GM21825 (cell line): ENCODE measurements around the gene PTPRM.

Source experiments
- ATAC-seq: cut with Tn5 transposase; IDR thresholded peaks from one replicate; pipeline ENCODE4 v1.9.1; 2021; ENCODE audit warnings: mild to moderate bottlenecking, moderate library complexity; ENCODE audit not compliant: unreplicated experiment

The PTPRM gene

DNA sequence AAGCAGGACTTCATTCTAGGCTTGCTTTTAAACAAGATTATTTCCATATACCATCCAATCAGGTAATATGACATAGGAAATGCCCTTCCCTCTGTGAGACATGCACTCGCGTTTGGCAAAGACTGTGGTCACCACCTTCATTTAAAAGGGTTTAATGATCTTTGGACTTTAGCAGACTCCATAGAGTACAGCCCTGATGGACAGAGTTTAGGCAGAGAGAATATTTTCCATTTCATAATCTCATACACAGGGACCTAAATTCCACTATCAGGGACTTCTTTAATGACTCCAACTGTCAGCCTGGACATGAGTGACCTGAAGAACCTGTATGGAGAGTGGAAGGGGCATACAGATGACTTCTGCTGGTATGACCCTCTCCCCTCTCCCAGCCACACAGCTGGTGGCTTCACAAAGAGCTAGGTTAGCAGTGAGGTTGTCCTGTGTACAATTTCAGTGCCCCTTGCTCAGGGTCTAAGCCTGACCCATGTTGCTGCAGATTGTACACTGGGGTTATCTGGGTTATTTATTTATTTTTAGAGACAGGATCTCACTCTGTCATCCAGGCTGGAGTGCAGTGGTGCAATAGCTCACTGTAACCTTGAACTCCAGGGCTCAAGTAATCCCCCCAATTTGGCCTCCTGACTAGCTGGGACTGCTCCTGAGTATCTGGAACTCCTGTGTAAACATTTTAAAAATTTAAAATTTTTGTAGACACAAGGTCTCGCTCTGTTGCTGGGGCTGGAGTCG, 59.2 kb downstream of the PTPRM start:
- no peak for ATAC-seq

DNA sequence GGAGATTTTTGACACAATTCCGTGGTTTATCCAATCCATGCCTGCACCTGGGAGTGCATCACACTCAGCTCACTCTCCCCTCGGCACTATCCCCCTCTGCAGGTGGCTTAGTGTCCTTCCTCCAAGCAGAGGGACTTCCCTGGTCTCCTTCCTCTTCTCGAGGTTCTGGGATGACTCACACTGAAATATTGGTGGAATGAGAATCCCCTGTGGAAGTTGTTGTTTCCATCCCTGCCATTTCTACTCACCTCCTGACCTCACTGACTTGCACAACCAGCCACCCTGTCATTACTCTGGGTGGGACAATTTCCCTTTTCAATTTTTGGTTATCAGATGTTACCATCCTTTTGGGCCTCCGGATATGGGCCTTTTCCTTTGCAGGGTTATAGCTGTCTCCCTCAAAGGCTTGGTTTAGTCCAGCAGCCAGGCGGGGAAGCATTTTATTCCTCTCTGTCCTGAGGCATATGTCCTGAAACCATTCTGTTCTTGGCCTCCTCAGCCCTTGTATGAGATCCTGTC, 59.9 kb downstream of the PTPRM start:
- no peak for ATAC-seq

DNA sequence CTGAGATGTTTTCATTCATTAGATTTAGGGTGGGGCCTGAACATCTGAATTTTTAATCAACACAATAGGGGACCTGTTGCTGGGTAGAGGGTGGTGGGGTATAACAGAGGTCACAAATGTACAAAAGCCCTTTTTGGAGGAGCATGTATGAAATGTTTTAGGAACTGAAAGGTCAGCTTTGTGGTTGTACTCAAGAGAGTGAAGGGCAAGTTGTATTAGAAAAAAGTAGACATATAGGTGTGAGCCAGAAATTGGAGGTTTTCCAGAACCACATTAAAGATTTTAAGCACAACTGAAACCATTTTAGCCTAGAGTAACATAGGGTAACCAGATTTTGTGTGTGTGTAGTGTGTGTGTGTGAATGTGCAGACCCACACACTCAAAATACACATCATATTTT, 62.3 kb downstream of the PTPRM start:
- no peak for ATAC-seq

- no peak for ATAC-seq
Measured at GRCh38 chr18:7630731-7631442, 63.8 kb downstream of the PTPRM start.

- no peak for ATAC-seq
Measured at GRCh38 chr18:7632152-7633098, 65.3 kb downstream of the PTPRM start.

DNA sequence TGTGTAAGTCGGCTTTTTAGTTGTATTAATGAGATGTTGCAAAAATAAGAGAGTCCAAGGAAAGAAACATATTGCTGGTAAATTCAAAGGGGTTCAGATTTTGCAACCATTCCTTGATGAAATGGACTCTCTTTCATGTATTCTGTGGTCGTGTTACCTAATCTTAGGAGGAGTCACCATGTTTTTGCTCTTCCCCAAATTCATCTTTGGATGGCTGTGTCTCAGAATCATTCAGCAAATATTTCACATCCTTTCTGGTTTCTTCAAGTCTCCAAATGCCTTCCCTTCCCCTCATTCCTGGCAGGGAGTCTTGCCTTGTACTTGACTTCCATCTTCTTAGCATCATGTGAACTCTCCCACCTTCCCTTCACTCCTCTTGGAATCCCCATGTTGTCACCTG, 66.1 kb downstream of the PTPRM start:
- ATAC-seq: no peak

DNA sequence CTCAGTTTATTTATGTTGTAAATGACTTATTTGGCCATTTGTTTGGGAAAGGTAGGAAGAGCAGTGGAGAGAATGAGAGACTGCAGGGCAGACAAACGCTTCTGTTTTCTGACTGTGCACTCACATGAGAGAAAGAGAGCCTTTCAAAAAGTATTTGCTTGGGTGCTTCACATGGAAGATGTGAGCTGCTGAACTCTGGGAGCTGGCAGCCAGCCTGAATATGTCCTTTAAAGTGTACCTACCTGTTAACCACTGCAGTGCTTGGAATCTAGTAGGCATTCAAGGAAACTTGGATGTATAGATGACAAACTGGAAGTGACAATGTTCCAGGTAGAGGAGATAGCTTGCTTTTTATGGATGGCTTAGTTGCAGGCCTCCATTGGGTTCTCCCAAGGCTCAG, 68.8 kb downstream of the PTPRM start:
- no peak for ATAC-seq

- no peak for ATAC-seq
Measured at GRCh38 chr18:7637269-7637668, 70.2 kb downstream of the PTPRM start.

- no peak for ATAC-seq
Measured at GRCh38 chr18:7638321-7638720, 71.2 kb downstream of the PTPRM start.

GRCh38 chr18:7641813-7642212, 74.7 kb downstream of the PTPRM start:
- ATAC-seq: no peak

DNA sequence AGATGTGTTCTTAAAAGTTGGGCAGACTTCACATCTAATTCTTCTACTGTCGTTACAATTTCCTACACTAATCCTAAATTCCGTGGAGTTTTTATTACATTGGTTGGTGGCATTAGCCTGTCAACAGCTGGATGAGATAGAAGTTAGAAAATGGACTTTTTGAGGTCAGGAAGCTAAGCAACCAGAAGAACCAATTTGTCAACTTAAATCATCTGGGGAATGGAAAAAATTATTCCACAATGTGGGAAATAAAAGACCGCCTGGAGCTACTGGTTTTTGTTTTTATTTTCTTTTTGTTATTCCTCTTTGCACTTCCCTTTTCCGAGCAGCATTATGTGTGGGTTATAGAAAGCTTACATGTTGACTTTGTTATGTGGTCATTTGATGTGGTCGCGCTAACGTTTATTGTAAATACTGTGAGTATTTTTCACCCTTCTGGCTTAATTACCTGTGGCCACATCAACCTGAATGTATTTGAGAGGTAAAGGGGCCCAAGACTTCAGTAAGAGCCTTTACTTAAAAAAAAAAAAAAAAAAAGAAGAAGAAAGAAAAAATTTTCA, 75.3 kb downstream of the PTPRM start:
- no peak for ATAC-seq

GRCh38 chr18:7645756-7646155, 78.6 kb downstream of the PTPRM start:
- no peak for ATAC-seq

DNA sequence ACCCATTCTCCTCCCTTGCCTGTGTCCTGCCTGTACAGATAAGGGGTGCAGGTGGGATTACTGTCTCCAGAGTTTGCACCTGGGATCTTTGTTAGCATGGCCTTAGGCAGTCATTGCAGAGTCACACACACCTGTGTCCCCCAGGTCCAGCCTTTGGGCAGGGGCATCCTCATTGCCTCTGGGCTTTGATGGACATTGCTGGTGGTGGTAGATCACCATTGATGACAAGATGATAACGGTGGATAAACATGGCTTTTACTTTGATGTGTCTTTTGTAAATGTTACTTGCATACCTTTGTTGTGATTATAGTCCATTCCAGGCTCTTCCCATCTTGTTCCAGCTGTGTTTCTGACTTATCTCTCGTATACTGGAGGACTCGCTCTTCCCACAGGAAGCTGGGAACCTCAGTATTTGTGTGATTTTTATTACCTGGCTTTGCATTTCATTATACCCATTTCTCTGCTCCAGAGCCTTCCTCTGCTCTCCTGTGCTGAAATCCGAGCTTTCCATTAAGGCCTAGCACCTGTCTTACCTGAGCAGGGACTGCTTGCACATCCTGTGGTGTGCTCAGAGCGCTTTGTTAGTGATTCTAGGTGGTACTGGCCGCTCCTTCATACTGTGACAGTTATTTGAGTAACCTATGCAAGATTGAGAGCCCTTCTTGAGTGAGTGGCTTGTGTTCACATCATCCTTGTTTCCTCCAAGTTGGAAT, 79.2 kb downstream of the PTPRM start:
- no peak for ATAC-seq

- ATAC-seq: no peak
Measured at GRCh38 chr18:7647500-7647899, 80.4 kb downstream of the PTPRM start.

DNA sequence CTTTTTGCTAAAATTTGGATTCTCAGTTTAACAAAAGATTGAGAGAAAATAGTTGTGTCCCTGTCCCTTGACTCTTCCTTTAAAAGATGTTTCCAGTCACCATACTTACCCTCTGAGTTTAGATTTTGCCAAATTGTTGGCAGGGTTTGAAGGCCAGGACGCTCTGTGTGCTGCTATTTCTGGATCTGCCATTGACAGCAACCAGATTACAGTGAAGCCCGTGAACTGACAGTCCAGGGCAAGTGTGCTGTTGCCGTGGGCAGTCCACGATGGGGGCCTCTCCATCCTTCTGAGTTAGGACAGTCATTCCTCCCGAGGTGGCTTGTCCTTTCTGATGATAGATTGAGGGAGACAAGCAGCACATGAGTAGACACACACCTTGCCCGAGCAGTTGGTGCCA, 89.9 kb downstream of the PTPRM start:
- ATAC-seq: no peak

GRCh38 chr18:7657937-7658336, 90.8 kb downstream of the PTPRM start:
- ATAC-seq: no peak

DNA sequence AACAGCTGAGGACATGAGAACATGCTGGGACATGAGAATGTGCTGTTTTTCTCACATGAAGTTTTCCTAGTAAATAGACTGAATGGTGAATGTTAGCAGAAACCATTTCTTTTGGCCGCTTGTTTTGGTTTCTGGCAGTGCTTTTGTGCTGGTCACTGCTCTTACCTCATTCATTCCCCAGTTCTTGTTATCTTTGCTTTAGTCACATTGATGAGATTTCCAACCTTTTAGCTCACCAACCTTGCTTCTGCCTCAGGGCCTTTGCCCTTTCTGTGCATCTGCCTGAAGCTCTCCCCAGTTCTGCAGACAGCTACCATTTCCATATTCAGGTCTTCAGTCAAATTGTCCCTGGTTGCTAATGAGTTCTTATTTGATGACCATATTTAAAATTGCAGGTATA, 91.6 kb downstream of the PTPRM start:
- no peak for ATAC-seq

- ATAC-seq: no peak
Measured at GRCh38 chr18:7661207-7661606, 94.1 kb downstream of the PTPRM start.

GRCh38 chr18:7662866-7663265, 95.8 kb downstream of the PTPRM start:
- ATAC-seq: no peak
